ENCODE data around the gene BICC1. TPM values are rescaled to one million over a fixed set of nuclear protein-coding genes. Genes with fewer than 3 reads are reported as not detected.

BICC1 gene
- total and polyA plus RNA-seq, 2 of the 13 experiments (the other 11 are each of a cell fraction or from before 2014, with no cell fraction given) = 0.18 to 1.5 TPM

GRCh38 chr10:58817201-58817846 is 304.7 kb downstream of the BICC1 start (continued):
- TF ChIP-seq ZNF644 (CRISPR knock-in tag; IDR thresholded peaks at IDR 0.05; ENCODE audit: low read depth) (no peak), ZBTB7B (CRISPR knock-in tag; IDR thresholded peaks at IDR 0.05) (no peak), ZNF160 (CRISPR knock-in tag; IDR thresholded peaks at IDR 0.05) (no peak), PCBP2 (optimal IDR thresholded peaks at IDR 0.05; ENCODE audit: low read depth, low read length, poor library complexity, severe bottlenecking) (no peak), TFAP4 (IDR thresholded peaks at IDR 0.05; ENCODE audit: borderline replicate concordance, low read depth) (no peak), ZNF703 (CRISPR knock-in tag; IDR thresholded peaks at IDR 0.05; ENCODE audit: borderline replicate concordance) (no peak), ZBTB1 (CRISPR knock-in tag; IDR thresholded peaks at IDR 0.05; ENCODE audit: borderline replicate concordance) (no peak), RFXANK (CRISPR knock-in tag; IDR thresholded peaks at IDR 0.05) (no peak), MBNL3 (CRISPR knock-in tag; conservative IDR thresholded peaks at IDR 0.05) (no peak), ZNF713 (CRISPR knock-in tag; IDR thresholded peaks at IDR 0.05) (no peak), BHLHE40 (IDR thresholded peaks at IDR 0.05; ENCODE audit: low read length) (no peak), ZHX2 (IDR thresholded peaks at IDR 0.05; ENCODE audit: low read depth) (no peak), ZHX2 (CRISPR knock-in tag; IDR thresholded peaks at IDR 0.05; ENCODE audit: borderline replicate concordance) (no peak), FOXA3 (CRISPR knock-in tag; IDR thresholded peaks at IDR 0.05) (peak; percentile 27; the same call in 1 of the 2 replicates), BRCA1 (CRISPR knock-in tag; IDR thresholded peaks at IDR 0.05) (no peak), ZBTB46 (CRISPR knock-in tag; IDR thresholded peaks at IDR 0.05; ENCODE audit: borderline replicate concordance) (no peak), ZNF776 (CRISPR knock-in tag; IDR thresholded peaks at IDR 0.05) (no peak), BORCS8-MEF2B (CRISPR knock-in tag; IDR thresholded peaks at IDR 0.05) (no peak), ZGPAT (CRISPR knock-in tag; IDR thresholded peaks at IDR 0.05) (0 out of 2 replicates have a peak, but pooled peaks have one; percentile 41), NPAS2 (CRISPR knock-in tag; IDR thresholded peaks at IDR 0.05; ENCODE audit: borderline replicate concordance) (no peak), ZNF260 (CRISPR knock-in tag; IDR thresholded peaks at IDR 0.05; ENCODE audit: borderline replicate concordance, low read depth) (no peak)
